Esophagus squamous epithelium (tissue), 5 donors: ENCODE measurements around the gene HLCS. TPM values are rescaled to one million over a fixed set of nuclear protein-coding genes. Genes with fewer than 3 reads are reported as not detected.
"Not testable (repeated sequence)": the region's sequence is repeated elsewhere in the genome, so short reads cannot be mapped to it uniquely, and the experiment has no call there.

ENCODE experiments used
- DNase-seq: peaks from one replicate; lab custom pipeline; 2025; lab: John Stamatoyannopoulos, UW
- H3K27ac ChIP-seq, 4 donors: fragments of 200-600 bp; sonication (generic); one replicate each; pipeline ENCODE4 v1.5.1; 2016 to 2019; ENCODE audit warnings: mild to moderate bottlenecking in 1 of 4
- H3K27me3 ChIP-seq, 4 donors: fragments of 200-600 bp; sonication (generic); 1 replicate in 3 of 4; 2 replicates in 1 of 4; pipeline versions ENCODE4 v1.5.1 to v1.6.0; 2017 to 2021; ENCODE audit warnings: antibody characterized with exemption in 1 of 4
- H3K36me3 ChIP-seq, 3 donors: fragments of 200-600 bp; sonication (generic); one replicate each; pipeline ENCODE4 v1.5.1; 2016 to 2019
- H3K4me1 ChIP-seq, 3 donors: fragments of 200-600 bp; sonication (generic); one replicate each; pipeline ENCODE4 v1.5.1; 2017 to 2019
- H3K4me3 ChIP-seq, 4 donors: fragments of 200-600 bp; sonication (generic); 1 replicate in 3 of 4; 2 replicates in 1 of 4; pipeline ENCODE4 v1.5.1; 2016 to 2019; ENCODE audit warnings: mild to moderate bottlenecking in 2 of 4, moderate library complexity in 1 of 4
- H3K9me3 ChIP-seq, 3 donors: fragments of 200-600 bp; sonication (generic); one replicate each; pipeline ENCODE4 v1.5.1; 2016 to 2019
- POLR2A ChIP-seq, 4 donors: fragments of 450-650 bp; IDR thresholded peaks; one replicate each; pipeline ENCODE4 v1.6.1; 2017; ENCODE audit warnings: antibody characterized with exemption in 4 of 4, mild to moderate bottlenecking in 4 of 4, moderate library complexity in 3 of 4
- WGBS, 2 donors: methylation state at CpG; one replicate each; pipeline ENCODE4 v1.1.5; 2018; 5-methylcytosine and 5-hydroxymethylcytosine counted together
- intact Hi-C: fragments of 100-400 bp; cut with DNase I; formaldehyde crosslinking; loops from one replicate; pipeline ENCODE4 v1.15.0; 2022
- total RNA-seq, 4 donors: library from RNA; depleted of rRNA; stranded (reverse); fragments of >200 nt; gene quantifications; one replicate each; pipeline ENCODE4 v1.1.0, GENCODE V29; 2016
- TF ChIP-seq, protein P1 (sequence below), 6 experiments: fragments of 450-650 bp in 4 of 6; fragments of 200-600 bp in 2 of 6; sonication (generic) in 2 of 6; IDR thresholded peaks; one replicate each; pipeline ENCODE4 v1.5.1; 2016 to 2019; ENCODE audit warnings: antibody characterized with exemption in 6 of 6, mild to moderate bottlenecking in 4 of 6, moderate library complexity in 4 of 6
- donor health status: DM: yes; HTN: yes; CAD: no.

The HLCS gene
- total RNA-seq, 4 donors from 2014 or later: 6.3 to 19.5 (median 13.5) TPM

DNA sequence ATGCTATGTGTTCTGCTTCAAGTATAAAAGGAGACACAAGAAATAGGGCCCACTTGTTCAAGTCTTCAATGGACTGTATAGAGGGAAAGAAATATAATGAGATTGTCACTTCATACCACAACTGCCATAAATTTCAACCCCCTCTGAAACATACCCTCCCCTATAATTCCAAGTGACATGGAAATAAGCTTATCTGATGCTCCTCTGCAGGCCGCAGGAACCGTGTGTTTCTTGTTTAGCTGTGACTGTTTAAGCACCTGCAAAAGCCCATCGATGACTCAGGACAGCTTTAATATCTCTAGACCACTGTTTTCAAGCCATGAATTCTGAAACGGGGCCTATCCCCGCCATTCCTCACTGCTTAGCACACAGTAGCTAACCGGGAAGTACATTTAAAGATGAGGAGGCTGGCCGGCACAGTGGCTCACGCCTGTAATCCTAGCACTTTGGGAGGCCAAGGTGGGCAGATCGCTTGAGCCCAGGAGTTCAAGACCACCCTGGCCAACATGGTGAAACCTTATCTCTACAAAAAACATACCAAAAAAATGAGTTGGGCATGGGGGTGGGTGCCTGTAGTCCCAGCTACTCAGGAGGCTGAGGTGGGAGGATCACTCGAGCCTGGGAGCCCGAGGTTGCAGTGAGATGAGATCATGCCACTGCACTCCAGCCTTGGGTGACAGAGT lies 4.2 kb downstream of the HLCS start:
- Histone ChIP-seq H3K27me3 (no peaks in the 10 kb centered on the region), H3K4me1 (peaks cover 0 to 18% (median 0%) of the 10 kb centered on the region in 3 donors), H3K4me3 (no peak overlapping the region), H3K36me3 (peaks cover 0 to 42% (median 0%) of the 10 kb centered on the region in 3 donors), H3K27ac (no peak overlapping the region), H3K9me3 (no peaks in the 10 kb centered on the region)
- TF ChIP-seq, protein P1, sequence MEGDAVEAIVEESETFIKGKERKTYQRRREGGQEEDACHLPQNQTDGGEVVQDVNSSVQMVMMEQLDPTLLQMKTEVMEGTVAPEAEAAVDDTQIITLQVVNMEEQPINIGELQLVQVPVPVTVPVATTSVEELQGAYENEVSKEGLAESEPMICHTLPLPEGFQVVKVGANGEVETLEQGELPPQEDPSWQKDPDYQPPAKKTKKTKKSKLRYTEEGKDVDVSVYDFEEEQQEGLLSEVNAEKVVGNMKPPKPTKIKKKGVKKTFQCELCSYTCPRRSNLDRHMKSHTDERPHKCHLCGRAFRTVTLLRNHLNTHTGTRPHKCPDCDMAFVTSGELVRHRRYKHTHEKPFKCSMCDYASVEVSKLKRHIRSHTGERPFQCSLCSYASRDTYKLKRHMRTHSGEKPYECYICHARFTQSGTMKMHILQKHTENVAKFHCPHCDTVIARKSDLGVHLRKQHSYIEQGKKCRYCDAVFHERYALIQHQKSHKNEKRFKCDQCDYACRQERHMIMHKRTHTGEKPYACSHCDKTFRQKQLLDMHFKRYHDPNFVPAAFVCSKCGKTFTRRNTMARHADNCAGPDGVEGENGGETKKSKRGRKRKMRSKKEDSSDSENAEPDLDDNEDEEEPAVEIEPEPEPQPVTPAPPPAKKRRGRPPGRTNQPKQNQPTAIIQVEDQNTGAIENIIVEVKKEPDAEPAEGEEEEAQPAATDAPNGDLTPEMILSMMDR (IDR thresholded peaks at IDR 0.05): no peak
- TF ChIP-seq POLR2A (IDR thresholded peaks at IDR 0.05): no peak
- intact Hi-C loops: no loop called here
- DNase-seq: no peak
- WGBS, 2 donors: 92 to 96% methylated on average over 5 to 8 of the region's 11 CpGs

DNA sequence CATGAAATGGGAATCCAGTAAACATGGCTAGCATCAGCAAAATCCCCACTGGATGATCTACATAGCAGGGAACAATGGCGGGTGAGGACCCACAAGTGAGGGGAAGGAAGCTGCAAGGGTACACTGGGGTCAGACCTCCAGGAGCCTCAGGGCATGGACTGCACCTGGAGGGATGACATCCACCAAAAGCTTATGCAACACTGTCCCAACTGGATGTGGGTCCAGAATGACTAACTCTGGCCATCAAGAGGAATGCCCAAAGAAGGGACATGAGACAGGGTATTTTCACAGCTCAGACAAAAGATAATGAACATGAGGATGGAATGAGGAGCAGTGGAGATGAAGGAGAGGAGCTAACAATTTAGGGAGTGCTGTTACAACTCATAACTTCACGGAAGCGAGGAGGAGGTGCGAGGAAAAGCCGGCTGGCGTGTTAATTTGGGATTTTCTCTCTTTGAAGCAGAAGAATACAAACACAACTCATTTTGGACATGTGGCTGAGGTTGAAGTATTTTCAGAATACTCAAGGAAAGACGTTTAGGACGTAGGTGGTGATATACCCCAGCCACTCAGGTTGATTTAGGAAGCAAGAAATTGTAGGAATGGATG lies 5.7 kb downstream of the HLCS start:
- TF ChIP-seq, protein P1 (IDR thresholded peaks at IDR 0.05): no peak
- 94 to 98% methylated on average over 7 to 8 of the region's 8 CpGs for whole genome bisulfite sequencing, 2 donors
- H3K27me3 ChIP-seq: no peaks in the 10 kb centered on the region
- H3K4me3 ChIP-seq: no peak overlapping the region
- H3K36me3 ChIP-seq: peaks cover 0 to 57% (median 0%) of the 10 kb centered on the region in 3 donors
- no peak for DNase-seq
- no peak overlapping the region for H3K27ac ChIP-seq
- intact Hi-C loops: no loop called here
- H3K9me3 ChIP-seq: no peaks in the 10 kb centered on the region
- H3K4me1 ChIP-seq: peaks cover 0 to 8% (median 0%) of the 10 kb centered on the region in 3 donors

DNA sequence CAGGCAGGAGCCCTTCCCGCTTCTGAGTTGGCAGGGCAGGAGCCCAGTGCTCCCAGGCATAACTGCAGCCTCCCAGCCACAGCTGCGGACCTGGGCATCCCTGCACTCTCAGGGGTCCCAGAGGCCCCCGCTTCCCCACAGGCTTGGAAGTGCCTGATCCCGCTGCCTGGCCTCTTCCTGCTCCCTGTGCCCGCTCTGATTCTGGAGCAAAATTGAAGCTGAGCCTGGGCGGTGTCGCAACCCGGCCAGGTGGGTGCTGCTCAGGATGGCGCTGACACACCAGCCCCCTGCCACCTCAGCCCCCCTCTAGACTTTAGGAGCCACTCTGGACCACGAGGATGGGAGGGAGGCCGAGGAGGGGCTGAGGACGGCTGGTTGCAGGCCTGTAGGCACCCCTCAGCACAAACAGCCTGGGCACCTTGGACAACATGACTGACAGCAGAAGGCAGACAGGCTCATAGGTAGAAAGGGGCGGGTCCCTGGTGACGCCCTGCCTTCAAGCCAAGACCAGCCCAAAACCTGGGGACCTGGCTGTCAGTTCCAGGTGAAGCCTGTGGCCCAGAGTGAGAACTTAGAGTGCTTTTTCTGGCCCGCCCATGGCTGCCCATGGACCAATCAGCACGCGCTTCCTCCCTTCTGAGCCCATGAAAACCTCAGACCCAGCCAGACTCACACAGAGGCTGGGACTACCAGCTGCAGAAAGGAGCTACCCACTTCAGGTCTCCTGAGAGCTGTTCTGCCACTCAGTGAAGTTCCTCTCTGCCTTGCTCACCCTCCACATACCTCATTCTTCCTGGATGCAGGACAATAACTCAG lies 7.2 kb downstream of the HLCS start:
- H3K27me3 ChIP-seq: no peaks in the 10 kb centered on the region
- intact Hi-C loops: no loop called here
- H3K9me3 ChIP-seq: no peaks in the 10 kb centered on the region
- no peaks in the 10 kb centered on the region for H3K4me1 ChIP-seq
- H3K27ac ChIP-seq: no peak overlapping the region
- WGBS, 2 donors: 63 to 100% methylated on average over 1 of the region's 17 CpGs
- H3K4me3 ChIP-seq: no peak overlapping the region
- TF ChIP-seq, protein P1 (IDR thresholded peaks at IDR 0.05): no peak
- no peak for TF ChIP-seq POLR2A (IDR thresholded peaks at IDR 0.05)
- DNase-seq: no peak
- H3K36me3 ChIP-seq: peaks cover 0 to 61% (median 0%) of the 10 kb centered on the region in 3 donors

DNA sequence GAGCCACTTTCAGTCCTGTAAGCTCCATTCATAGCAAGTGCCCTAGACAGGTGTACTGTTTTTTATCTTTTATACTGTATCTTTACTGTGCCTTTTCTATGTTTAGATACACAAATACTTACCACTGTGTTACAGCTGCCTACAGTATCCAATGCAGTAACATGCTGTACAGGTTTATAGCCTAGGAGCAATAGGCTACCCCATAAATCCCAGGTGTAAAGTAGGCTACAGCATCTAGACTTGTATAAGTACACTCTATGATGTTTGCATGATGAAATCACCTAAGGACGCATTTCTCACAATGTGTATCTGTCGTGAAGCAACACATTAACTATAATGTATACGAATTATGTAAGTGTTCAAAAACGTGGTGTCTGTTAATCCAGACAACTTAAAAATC lies 10.7 kb downstream of the HLCS start:
- TF ChIP-seq POLR2A (IDR thresholded peaks at IDR 0.05): no peak
- TF ChIP-seq, protein P1 (IDR thresholded peaks at IDR 0.05): no peak
- H3K4me1 ChIP-seq: no peaks in the 10 kb centered on the region
- intact Hi-C loops: no loop called here
- WGBS, 2 donors: 81 to 87% methylated on average over 4 of the region's 4 CpGs
- H3K4me3 ChIP-seq: no peak overlapping the region
- DNase-seq: no peak
- H3K27ac ChIP-seq: no peak overlapping the region
- no peaks in the 10 kb centered on the region for H3K27me3 ChIP-seq
- no peaks in the 10 kb centered on the region for H3K9me3 ChIP-seq
- peaks cover 0 to 45% (median 0%) of the 10 kb centered on the region in 3 donors for H3K36me3 ChIP-seq

DNA sequence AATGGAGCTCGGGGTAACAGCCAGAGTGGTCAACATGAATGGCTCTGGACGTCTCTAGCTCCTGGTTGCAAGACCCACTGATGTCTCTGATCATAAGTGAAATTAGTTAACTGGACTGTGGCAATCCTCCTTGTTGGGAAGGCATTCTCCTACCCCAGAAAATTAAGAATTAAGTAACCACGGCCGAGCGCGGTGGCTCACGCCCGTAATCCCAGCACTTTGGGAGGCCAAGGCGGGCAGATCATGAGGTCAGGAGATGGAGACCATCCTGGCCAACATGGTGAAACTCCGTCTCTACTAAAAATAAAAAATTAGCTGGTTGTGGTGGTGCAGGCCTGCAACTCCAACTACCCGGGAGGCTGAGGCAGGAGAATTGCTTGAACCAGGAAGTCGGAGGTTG lies 14.1 kb downstream of the HLCS start:
- H3K4me3 ChIP-seq, H3K27me3 ChIP-seq, H3K27ac ChIP-seq, H3K9me3 ChIP-seq, intact Hi-C loops, DNase-seq, H3K4me1 ChIP-seq: not testable (repeated sequence)
- peaks cover 0 to 37% (median 0%) of the 10 kb centered on the region in 3 donors for H3K36me3 ChIP-seq
- 97 to 98% methylated on average over 7 to 10 of the region's 12 CpGs for WGBS, 2 donors
